NCI-H1105 treated with DMSO at 0.1 percent for 48 hours (cell line): ENCODE data around the gene ABHD1.
"Not testable (repeated sequence)": the region's sequence is repeated elsewhere in the genome, so short reads cannot be mapped to it uniquely, and the experiment has no call there.

Experiments
- DNase-seq: peaks from one replicate; lab custom pipeline; 2025; lab: John Stamatoyannopoulos, UW

Gene ABHD1

GRCh38 chr2:27109083-27109482, 14.5 kb upstream of the ABHD1 start:
- no peak for DNase-seq

DNA sequence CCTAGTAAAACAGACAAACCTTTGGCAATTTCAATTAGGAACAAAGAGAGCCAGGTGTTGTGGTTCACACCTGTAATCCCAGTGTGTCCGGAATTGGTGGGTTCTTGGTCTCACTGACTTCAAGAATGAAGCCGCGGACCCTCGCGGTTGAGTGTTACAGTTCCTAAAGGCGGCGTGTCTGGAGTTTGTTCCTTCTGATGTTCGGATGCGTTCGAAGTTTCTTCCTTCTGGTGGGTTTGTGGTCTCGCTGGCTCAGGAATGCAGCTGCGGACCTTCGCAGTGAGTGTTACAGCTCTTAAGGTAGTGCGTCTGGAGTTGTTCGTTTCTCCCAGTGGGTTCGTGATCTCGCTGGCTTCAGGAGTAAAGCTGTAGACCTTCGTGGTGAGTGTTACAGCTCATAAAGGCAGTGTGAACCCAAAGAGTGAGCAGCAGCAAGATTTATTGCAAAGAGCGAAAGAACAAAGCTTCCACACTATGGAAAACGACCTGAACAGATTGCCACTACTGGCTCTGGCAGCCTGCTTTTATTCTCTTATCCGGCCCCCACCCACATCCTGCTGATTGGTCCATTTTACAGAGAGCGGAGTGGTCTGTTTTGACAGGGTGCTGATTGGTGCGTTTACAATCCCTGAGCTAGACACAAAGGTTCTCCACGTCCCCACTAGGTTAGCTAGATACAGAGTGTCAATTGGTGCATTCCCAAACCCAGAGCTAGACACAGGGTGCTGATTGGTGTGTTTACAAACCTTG, 12.8 kb upstream of the ABHD1 start:
- not testable (repeated sequence) for DNase-seq

DNA sequence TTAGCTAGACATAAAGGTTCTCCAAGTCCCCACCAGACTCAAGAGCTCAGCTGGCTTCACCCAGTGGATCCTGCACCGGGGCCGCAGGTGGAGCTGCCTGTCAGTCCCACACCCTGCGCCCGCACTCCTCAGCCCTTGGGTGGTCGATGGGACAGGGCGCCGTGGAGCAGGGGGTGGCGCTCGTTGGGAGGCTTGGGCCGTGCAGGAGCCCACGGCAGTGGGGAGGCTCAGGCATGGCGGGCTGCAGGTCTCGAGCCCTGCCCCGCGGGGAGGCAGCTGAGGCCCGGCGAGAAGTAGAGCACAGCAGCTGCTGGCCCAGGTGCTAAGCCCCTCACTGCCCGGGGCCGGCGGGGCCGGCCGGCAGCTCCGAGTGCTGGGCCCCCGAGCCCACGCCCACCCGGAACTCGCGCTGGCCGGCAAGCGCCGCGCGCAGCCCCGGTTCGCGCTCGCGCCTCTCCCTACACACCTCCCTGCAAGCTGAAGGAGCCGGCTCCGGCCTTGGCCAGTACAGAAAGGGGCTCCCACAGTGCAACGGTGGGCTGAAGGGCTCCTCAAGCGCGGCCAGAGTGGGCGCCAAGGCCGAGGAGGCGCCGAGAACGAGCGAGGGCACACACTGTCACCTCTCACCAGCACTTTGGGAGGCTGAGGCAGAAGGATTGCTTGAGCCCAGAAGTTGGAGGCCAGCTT, 12.1 kb upstream of the ABHD1 start:
- not testable (repeated sequence) for DNase-seq

DNA sequence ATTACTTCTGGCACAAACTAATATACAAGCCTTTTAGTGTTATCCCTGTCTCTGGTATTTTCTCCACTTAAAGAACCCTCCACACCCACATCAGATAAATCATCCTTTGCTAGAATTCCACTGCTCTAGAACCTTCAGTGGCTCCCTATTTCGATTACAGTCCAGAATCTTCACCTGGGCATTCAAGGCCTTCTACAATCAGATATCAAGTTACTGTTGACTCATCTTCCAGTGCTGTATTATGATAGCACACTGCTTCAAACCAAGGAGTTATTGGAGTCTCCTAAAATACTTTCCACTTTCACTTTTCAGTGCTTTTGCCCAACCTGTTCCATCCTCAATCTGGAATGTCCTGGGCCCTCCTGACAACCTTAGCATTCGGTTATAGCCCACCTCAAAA, 8.1 kb upstream of the ABHD1 start:
- DNase-seq, result no peak

- DNase-seq, result no peak
Measured at GRCh38 chr2:27117995-27118524, 5.6 kb upstream of the ABHD1 start.

DNA sequence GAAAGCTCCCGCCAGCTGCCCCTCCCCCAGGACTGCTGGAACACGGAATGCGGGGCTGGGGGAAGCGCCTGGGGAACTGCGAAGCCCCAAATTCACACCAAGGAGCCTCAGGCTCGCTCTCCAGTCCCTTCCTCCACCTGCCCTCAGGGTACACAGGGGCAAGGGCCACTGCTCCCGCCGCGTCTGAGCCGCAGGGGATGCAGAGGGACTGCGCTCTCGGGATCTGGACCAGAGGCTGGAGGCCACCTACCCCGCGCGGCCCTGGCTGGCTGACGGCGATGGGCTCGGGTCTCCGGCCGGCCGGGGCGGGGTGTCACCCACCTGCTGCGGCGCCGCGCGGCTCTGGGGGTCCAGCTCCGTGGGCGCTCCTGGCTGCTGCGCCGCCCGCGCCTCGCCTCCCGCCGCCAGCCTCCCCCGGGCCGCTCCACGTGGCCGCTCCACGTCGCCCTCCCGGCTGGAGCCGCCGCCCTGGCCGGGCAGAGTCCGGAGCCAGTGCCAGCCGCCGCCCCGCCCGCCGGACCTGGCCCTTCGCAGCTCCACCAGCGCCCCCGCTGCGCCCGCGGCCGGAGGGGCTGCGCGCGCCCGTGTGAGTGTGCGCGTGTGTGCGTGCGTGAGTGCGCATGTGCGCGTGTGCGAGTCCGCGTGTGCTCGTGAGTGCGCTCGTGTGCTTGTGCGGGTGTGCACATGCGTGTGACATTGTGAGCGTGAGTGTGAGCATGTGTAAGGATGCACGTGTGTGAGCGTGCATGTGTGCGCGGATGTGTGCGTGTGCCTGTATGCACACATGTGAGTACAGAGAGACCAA, 4.9 kb upstream of the ABHD1 start, which contains the start of gene CGREF1:
CGREF1 (minus strand) TSS at position 604 of the 805 bp plus-strand sequence. CDS start 14,762 bp downstream, outside the sequence.
- DNase-seq, result peak; percentile 10

- not testable (repeated sequence) for DNase-seq
Measured at GRCh38 chr2:27119330-27119670, 4.3 kb upstream of the ABHD1 start.

DNA sequence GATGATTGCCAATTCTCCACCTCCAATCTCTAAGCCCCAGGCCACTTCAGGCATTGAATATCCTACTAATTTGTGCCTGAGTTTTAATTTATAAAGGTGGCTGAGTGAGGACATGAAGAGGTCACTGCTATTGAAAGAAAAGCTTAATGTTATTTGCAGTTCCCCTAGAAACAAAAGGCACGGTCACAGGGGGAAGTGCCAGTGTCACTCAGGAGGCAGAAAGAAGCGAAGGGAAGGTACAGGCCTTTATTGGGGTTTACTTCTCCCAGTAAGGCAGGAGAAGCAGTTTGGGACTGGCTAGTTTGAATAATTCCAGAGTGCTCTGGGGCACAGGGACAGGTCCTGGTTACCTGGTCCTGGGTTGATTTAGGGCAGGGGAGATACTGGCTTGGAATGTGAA, 1.7 kb upstream of the ABHD1 start:
- DNase-seq, result no peak

DNA sequence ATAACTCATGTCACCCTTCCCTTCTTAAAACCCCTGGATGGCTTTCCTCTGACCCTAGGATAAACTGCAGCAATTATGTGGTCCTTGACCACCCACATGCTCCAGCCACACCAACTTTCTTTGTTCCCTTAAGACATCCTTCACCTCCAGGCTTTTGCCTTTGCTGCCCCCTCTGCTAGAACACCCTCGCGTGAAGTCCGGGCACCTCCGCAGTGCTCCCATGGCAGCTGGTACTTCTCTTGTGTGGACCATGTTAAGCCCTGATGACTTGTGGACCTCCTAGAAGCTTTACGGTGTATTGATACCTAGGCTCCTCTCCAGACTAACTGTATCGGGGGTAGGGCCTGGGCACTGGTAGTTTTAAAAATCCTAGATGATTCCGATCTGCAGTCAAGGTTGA, 824 bp upstream of the ABHD1 start:
- DNase-seq, result no peak

DNA sequence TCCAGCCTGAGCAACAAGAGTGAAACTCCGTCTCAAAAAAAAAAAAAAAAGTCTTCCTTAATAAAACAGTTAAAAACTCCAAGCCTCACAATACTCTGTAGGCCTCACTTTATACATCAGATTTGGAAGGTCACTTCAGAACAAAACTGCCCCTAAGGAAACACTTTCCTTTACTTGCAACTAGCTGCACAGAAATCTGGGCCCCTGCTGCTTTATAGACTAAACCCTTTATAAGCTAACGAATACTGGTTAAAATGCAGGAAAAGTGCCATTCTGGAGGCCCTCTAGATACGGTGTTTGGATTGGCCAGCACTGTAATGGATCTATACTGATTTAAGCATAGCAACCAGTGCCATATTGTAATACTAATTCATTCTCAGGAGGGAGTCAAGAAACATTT, 1.5 kb downstream of the ABHD1 start:
- no peak for DNase-seq

DNA sequence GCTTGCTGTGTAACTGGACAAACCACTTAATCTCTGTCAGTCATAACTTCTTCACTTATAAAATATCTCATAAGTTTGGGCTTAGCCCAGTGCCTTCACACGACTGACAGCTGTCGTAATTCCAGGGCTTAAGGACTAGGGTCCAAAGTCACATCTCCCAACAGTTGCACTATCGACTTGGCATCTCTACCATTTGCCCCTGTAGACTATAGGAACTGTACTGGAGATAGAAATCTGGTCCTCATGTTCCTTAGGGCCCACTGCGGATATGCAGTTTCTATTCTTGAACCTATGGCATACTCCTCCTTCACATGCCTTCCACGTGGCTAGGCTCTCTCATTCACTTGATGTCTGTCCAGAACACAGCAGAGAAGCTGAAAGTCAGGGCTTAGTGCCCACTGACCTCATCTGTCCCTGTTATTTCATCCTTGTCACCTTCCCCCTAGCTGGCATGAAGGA, 2.7 kb downstream of the ABHD1 start:
- no peak for DNase-seq

GRCh38 chr2:27127883-27128667, 4.5 kb downstream of the ABHD1 start:
- no peak for DNase-seq

DNA sequence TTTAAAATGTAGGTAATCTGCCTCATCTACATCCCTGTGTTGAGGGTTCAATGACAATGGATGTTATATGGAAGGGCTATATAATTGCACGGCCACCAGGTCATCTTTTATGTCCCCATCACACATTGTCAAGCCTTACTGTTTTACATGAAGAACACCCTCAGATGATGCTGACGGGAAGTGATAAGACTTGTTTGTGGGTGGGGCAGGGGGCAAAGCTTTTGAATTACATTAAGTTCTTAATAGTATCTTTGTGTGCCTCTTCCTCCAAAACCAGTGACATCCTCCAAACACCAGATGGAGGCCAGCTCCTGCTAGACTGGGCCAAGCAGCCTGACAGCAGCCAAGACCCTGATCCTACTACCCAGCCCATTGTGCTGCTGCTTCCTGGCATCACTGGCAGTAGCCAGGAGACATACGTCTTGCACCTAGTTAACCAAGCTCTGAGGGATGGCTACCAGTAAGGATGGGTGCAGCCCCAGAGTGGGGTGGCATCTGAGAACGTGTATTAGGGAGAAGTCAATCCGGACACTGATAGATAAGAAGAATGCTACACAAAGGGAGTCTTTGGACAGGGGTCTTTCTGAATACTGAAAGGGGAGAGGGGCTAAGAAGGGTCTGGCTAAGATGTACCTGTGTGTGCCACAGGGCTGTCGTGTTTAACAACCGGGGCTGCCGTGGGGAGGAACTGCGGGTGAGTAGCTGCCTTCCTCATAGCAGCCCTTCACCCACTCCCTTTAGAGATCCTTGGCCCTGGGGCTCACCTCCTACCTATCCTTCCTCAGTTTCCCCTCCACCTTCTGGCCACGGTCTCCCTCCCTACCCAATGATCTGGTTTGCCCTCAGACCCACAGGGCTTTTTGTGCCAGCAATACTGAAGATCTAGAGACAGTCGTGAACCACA, 5.3 kb downstream of the ABHD1 start:
- DNase-seq, result no peak

- no peak for DNase-seq
Measured at GRCh38 chr2:27130396-27130795, 6.8 kb downstream of the ABHD1 start.

- DNase-seq, result no peak
Measured at GRCh38 chr2:27131429-27131828, 7.8 kb downstream of the ABHD1 start.

DNA sequence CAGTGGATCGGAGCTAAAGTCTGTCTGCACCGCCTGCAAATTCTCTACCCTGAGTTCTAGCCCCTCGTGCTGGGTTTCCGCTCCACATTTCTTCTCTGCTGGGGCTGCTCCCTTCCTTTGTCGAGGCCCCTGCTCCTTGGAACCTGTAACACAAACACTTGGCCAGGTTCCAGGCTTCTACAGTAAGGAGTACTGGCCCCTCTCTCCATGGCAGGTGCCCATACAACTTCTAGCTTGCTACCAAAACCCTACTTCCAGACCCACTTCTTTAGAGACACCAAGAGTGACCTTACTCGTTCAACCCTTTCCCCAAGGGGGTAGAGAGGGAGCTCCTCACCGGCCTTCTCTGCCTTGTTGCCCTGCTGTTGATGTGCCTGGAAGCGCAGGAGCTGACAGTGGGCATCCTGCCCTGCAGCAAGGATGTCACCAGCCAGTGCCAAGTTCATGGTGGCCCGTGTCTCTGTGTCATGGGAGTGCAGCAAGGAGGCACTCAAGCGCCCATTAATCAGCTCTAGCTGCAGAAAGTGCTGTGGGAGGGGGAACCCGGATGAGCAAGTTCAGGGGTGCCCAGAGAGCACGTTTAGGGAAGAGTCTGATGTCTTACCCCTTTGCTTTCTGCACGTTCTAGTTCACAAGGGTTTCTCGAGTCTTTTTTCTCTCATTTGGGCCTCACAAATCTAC, 9.7 kb downstream of the ABHD1 start:
- DNase-seq, result no peak

DNA sequence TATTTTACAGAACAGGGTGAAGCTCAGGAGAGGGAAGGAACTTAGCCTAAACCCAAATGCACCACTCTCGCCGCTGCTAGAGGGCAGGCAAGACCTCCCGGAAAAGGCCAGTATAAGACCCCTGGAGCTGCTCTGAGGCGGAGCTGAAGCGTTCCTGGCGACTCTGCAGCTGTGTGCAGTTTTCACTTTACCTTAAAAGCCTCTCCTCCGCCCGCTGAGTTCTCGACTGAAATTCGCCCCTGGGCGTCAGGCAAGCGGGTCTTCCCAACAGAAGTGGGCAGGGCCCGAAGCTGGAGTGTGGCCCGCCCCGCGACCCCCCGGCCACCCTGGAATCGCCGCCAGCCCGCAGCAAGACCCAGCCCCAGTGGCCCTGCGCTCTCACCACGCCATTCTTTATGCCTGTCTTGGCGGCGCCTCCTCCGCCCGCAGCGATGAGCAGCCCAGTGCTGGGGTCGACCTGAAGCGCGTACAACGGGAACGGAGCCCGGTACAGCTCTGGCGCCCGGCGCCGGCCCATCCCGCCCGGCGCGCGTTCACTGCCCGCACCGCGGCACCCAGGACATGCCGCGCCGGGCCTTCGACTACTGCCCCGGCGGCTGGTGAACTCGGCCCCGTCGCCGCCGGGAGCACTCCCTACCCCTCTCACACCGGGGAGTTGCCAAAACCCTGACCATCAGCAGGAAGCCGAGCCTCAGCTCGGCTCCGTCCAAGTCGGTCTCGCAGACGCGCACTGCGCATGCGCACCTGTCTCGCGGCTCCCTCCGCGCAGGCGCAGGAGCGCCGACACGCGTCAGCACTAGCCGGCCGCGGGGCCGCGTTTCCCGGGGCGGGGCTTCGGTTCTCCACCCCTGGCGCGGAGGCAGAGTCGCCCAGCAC, 10.5 kb downstream of the ABHD1 start, which contains the start of gene PREB:
PREB (minus strand) TSS at position 732 of the 876 bp plus-strand sequence; CDS start at position 517, 215 bp downstream.
- peak; percentile 89 for DNase-seq

GRCh38 chr2:27134781-27135477, 11.3 kb downstream of the ABHD1 start:
- no peak for DNase-seq
